Panc1 (cell line): Measurements from ENCODE around the gene DENND1C.

Experiments
- CTCF ChIP-seq: fragments of 450-650 bp; IDR thresholded peaks from 2 replicates; pipeline ENCODE4 v1.5.1; 2017; ENCODE audit warnings: mild to moderate bottlenecking
- POLR2AphosphoS5 ChIP-seq: IDR thresholded peaks from 2 replicates; pipeline ENCODE4 v1.6.1; 2012; ENCODE audit warnings: mild to moderate bottlenecking, low read depth, low read length, moderate library complexity
- TCF7L2 ChIP-seq: IDR thresholded peaks from 2 replicates; pipeline ENCODE4 v1.6.1; 2011; ENCODE audit warnings: mild to moderate bottlenecking, low read depth, low read length, inconsistent platforms

GRCh38 chr19:6418562-6418932, 63.0 kb downstream of the DENND1C start:
- TF ChIP-seq POLR2AphosphoS5 (no peak), CTCF (no peak), TCF7L2 (no peak)
